T-helper 9 cell (primary cell): ENCODE data around the gene KPNA4.
"Not testable (repeated sequence)": the region's sequence is repeated elsewhere in the genome, so short reads cannot be mapped to it uniquely, and the experiment has no call there.

Source experiments
- DNase-seq: peaks from one replicate; pipeline ENCODE4 v3.0.0-alpha.2; 2020
- total RNA-seq, 2 donors: gene quantifications; one replicate each; lab custom pipeline; 2026; lab: John Stamatoyannopoulos, UW

Gene KPNA4
- 122 to 152 reads per million in 2 donors for total RNA-seq

- peak; percentile 94 for DNase-seq
These were observed at the start of gene KPNA4 for GRCh38 chr3:160565442-160566403. Gene KPNA4, minus strand, starts transcription at chr3:160565571. Its CDS starts 289 bp downstream, at chr3:160565282.

GRCh38 chr3:160613661-160614060 lies 48.3 kb upstream of the KPNA4 start:
- DNase-seq: no peak

- no peak for DNase-seq
These were observed 47.2 kb upstream of the KPNA4 start for GRCh38 chr3:160612386-160613075.

GRCh38 chr3:160611141-160611540 lies 45.8 kb upstream of the KPNA4 start:
- DNase-seq: no peak

GRCh38 chr3:160608870-160609269 lies 43.5 kb upstream of the KPNA4 start:
- no peak for DNase-seq

GRCh38 chr3:160607826-160608225 lies 42.5 kb upstream of the KPNA4 start:
- no peak for DNase-seq

- DNase-seq: no peak
These were observed 39.9 kb upstream of the KPNA4 start for GRCh38 chr3:160605315-160605714.

GRCh38 chr3:160603845-160604244 lies 38.5 kb upstream of the KPNA4 start:
- DNase-seq: not testable (repeated sequence)

GRCh38 chr3:160602259-160602658 lies 36.9 kb upstream of the KPNA4 start:
- DNase-seq: no peak

- no peak for DNase-seq
These were observed 35.9 kb upstream of the KPNA4 start for GRCh38 chr3:160601288-160601687.

GRCh38 chr3:160598865-160599264 lies 33.5 kb upstream of the KPNA4 start:
- no peak for DNase-seq

GRCh38 chr3:160588023-160588422 lies 22.7 kb upstream of the KPNA4 start:
- DNase-seq: no peak

GRCh38 chr3:160587105-160587504 lies 21.7 kb upstream of the KPNA4 start:
- no peak for DNase-seq

- DNase-seq: no peak
These were observed 21.3 kb upstream of the KPNA4 start for GRCh38 chr3:160586679-160587078.

- no peak for DNase-seq
These were observed 18.1 kb upstream of the KPNA4 start for GRCh38 chr3:160583451-160583850.

GRCh38 chr3:160580938-160581337 lies 15.6 kb upstream of the KPNA4 start:
- DNase-seq: no peak

GRCh38 chr3:160577556-160578195 lies 12.3 kb upstream of the KPNA4 start:
- no peak for DNase-seq

- no peak for DNase-seq
These were observed 11.7 kb upstream of the KPNA4 start for GRCh38 chr3:160577093-160577492.

- no peak for DNase-seq
These were observed 11.2 kb upstream of the KPNA4 start for GRCh38 chr3:160576621-160577020.

- no peak for DNase-seq
These were observed 10.2 kb upstream of the KPNA4 start for GRCh38 chr3:160575589-160575988.

GRCh38 chr3:160574636-160575035 lies 9.3 kb upstream of the KPNA4 start:
- DNase-seq: no peak

- DNase-seq: not testable (repeated sequence)
These were observed 8.7 kb upstream of the KPNA4 start for GRCh38 chr3:160573955-160574525.
